Spleen (tissue), 11 donors: ENCODE results near the gene SLIT1. TPM values are rescaled to one million over a fixed set of nuclear protein-coding genes. Genes with fewer than 3 reads are reported as not detected.

Source experiments
- DNase-seq: peaks from one replicate; pipeline ENCODE4 v3.0.0-alpha.2; 2020
- H3K27ac ChIP-seq, 8 donors: fragments of 200-600 bp; sonication (generic) in 7 of 8; 1 replicate in 4 of 8; 2 replicates in 4 of 8; pipeline versions ENCODE4 v1.5.0 to v1.8.0; 2016 to 2021; ENCODE audit warnings: inconsistent platforms in 4 of 8, mild to moderate bottlenecking in 4 of 8, moderate library complexity in 1 of 8
- H3K27me3 ChIP-seq, 7 donors: fragments of 200-600 bp; sonication (generic) in 6 of 7; replicated peaks in 1 of 7; 1 replicate in 4 of 7; 2 replicates in 3 of 7; pipeline versions ENCODE4 v1.5.0 to v1.8.0; 2016 to 2021; ENCODE audit warnings: inconsistent platforms in 3 of 7, mild to moderate bottlenecking in 1 of 7
- H3K36me3 ChIP-seq, 6 donors: fragments of 200-600 bp; sonication (generic) in 5 of 6; 1 replicate in 4 of 6; 2 replicates in 2 of 6; pipeline versions ENCODE4 v1.5.0 to v1.8.0; 2016 to 2021; ENCODE audit warnings: inconsistent platforms in 2 of 6
- H3K4me1 ChIP-seq, 6 donors: fragments of 200-600 bp; sonication (generic) in 5 of 6; 1 replicate in 3 of 6; 2 replicates in 3 of 6; pipeline versions ENCODE4 v1.5.0 to v1.8.0; 2016 to 2021; ENCODE audit warnings: inconsistent platforms in 3 of 6
- H3K4me3 ChIP-seq, 8 donors: fragments of 200-600 bp; sonication (generic) in 7 of 8; 1 replicate in 4 of 8; 2 replicates in 4 of 8; pipeline versions ENCODE4 v1.5.0 to v1.8.0; 2016 to 2021; ENCODE audit warnings: inconsistent platforms in 4 of 8, mild to moderate bottlenecking in 4 of 8, moderate library complexity in 2 of 8
- H3K9me3 ChIP-seq, 8 donors: fragments of 200-600 bp; sonication (generic) in 7 of 8; 1 replicate in 4 of 8; 2 replicates in 4 of 8; pipeline versions ENCODE4 v1.5.0 to v1.8.0; 2016 to 2021; ENCODE audit warnings: inconsistent platforms in 4 of 8
- CTCF ChIP-seq, 11 experiments: fragments of 200-600 bp in 7 of 11; fragments of 450-650 bp in 4 of 11; sonication (generic) in 4 of 11; IDR thresholded peaks in 8 of 11; conservative IDR thresholded peaks in 3 of 11; 1 replicate in 7 of 11; 2 replicates in 4 of 11; pipeline versions ENCODE4 v1.4.0 to v1.8.0; 2016 to 2021; ENCODE audit warnings: antibody characterized with exemption in 11 of 11, inconsistent platforms in 4 of 11, mild to moderate bottlenecking in 1 of 11
- POLR2A ChIP-seq, 3 donors: fragments of 450-650 bp; IDR thresholded peaks; one replicate each; pipeline ENCODE4 v1.5.1; 2017; ENCODE audit warnings: antibody characterized with exemption in 3 of 3, mild to moderate bottlenecking in 1 of 3
- POLR2AphosphoS5 ChIP-seq, 3 donors: sonication (generic); formaldehyde crosslinking; IDR thresholded peaks; one replicate each; pipeline ENCODE4 v1.5.1; 2017; ENCODE audit warnings: antibody characterized with exemption in 3 of 3
- WGBS, 5 donors: extraction: QIAGEN DNeasy Blood & Tissue Kit in 3 of 5; methylation state at CpG; one replicate each; pipeline versions ENCODE4 v1.1.5 to v1.1.7; 2013 to 2018; 5-methylcytosine and 5-hydroxymethylcytosine counted together
- intact Hi-C: fragments of 100-400 bp; cut with DNase I; formaldehyde crosslinking; loops from one replicate; pipeline ENCODE4 v1.15.0; 2023; ENCODE audit warnings: low total_unique reads
- polyA plus RNA-seq, 3 donors: library from polyadenylated mRNA; stranded (reverse); fragments of 200-250 nt; gene quantifications; one replicate each; pipeline ENCODE4 v1.2.1, GENCODE V29; 2013
- total RNA-seq, 7 donors: library from RNA; depleted of rRNA in 3 of 7; stranded (reverse); fragments of >200 nt in 3 of 7; fragmentation: NEBNext Ultra II Directional in 4 of 7; extraction: Animal tissue kit (Norgen Biotek cat#: 25700) in 4 of 7; gene quantifications; one replicate each; pipeline versions ENCODE4 v1.1.0 to v1.2.1, GENCODE V29; 2016 to 2021
- donor health status: healthy with polysubstance abuse.
- donor health status: DM: no; HTN: no; CAD: no; lungs with moderate emphysema.
- donor health status: DM: no; HTN: no; CAD: no.
- donor health status: Bipolar disorder and iron deficiency.
- donor health status: healthy.
- donor health status: DM: no; HTN: no; CAD: no.
- donor health status: DM: yes; HTN: yes; CAD: no.

The SLIT1 gene
- total and polyA plus RNA-seq, 10 donors, result 0.11 to 0.82 (median 0.52) TPM

- no peak for DNase-seq
- no peaks in the 10 kb centered on the region for H3K9me3 ChIP-seq
- WGBS, 5 donors, result 64 to 88% (median 70%) methylated on average over 2 of the region's 2 CpGs
- peaks cover 0 to 31% (median 6%) of the 10 kb centered on the region in 7 donors for H3K27me3 ChIP-seq
- no peak overlapping the region for H3K27ac ChIP-seq
- no peaks in the 10 kb centered on the region for H3K4me1 ChIP-seq
- intact Hi-C loops, result no loop called here
- TF ChIP-seq POLR2A (IDR thresholded peaks at IDR 0.05) (no peak), CTCF (IDR thresholded peaks at IDR 0.05 in 8 of 11, conservative IDR thresholded peaks at IDR 0.05 in 3 of 11) (no peak), POLR2AphosphoS5 (IDR thresholded peaks at IDR 0.05) (no peak)
- H3K4me3 ChIP-seq, result no peak overlapping the region
- H3K36me3 ChIP-seq, result no peaks in the 10 kb centered on the region
Observed at GRCh38 chr10:97115846-97116245, 69.9 kb downstream of the SLIT1 start.

- intact Hi-C loops, result no loop called here
- no peak for TF ChIP-seq CTCF (IDR thresholded peaks at IDR 0.05 in 8 of 11, conservative IDR thresholded peaks at IDR 0.05 in 3 of 11)
- TF ChIP-seq POLR2A (IDR thresholded peaks at IDR 0.05), result no peak
- no peak for TF ChIP-seq POLR2AphosphoS5 (IDR thresholded peaks at IDR 0.05)
- no peak overlapping the region for H3K4me3 ChIP-seq
- H3K27ac ChIP-seq, result no peak overlapping the region
- DNase-seq, result no peak
- no peaks in the 10 kb centered on the region for H3K4me1 ChIP-seq
- H3K27me3 ChIP-seq, result peaks cover 0 to 37% (median 0%) of the 10 kb centered on the region in 7 donors
- no peaks in the 10 kb centered on the region for H3K9me3 ChIP-seq
- 72 to 79% (median 75%) methylated on average over 11 of the region's 11 CpGs for WGBS, 5 donors
- no peaks in the 10 kb centered on the region for H3K36me3 ChIP-seq
Observed at GRCh38 chr10:97111615-97112014, 74.1 kb downstream of the SLIT1 start.

DNA sequence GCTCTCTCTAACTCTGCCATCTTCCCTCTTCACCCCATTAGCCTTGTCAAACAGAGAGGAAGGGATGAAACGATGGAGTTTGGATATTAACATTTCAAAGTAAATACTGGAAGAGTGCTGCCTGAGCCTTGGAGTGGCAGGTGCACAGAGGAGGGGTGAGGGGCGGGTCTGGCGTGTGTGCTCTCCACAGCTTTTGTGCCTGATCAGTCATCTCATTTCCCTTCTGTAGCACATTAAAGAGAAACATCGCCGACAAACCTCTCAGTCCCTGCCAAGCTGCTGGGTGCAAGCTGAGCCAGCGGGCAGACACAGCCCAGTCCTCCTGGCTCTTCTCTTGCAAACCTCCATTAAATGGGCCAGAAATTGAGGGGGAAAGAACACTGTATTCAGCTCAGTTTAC, 76.2 kb downstream of the SLIT1 start:
- Histone ChIP-seq H3K4me1 (no peaks in the 10 kb centered on the region), H3K4me3 (no peak overlapping the region), H3K27ac (no peak overlapping the region), H3K9me3 (no peaks in the 10 kb centered on the region), H3K27me3 (peaks cover 0 to 33% (median 0%) of the 10 kb centered on the region in 7 donors), H3K36me3 (no peaks in the 10 kb centered on the region)
- no peak for TF ChIP-seq POLR2A (IDR thresholded peaks at IDR 0.05)
- TF ChIP-seq POLR2AphosphoS5 (IDR thresholded peaks at IDR 0.05), result no peak
- no peak for TF ChIP-seq CTCF (IDR thresholded peaks at IDR 0.05 in 8 of 11, conservative IDR thresholded peaks at IDR 0.05 in 3 of 11)
- DNase-seq, result no peak
- intact Hi-C loops, result no loop called here
- WGBS, 5 donors, result 32 to 48% (median 41%) methylated on average over 6 of the region's 6 CpGs

DNA sequence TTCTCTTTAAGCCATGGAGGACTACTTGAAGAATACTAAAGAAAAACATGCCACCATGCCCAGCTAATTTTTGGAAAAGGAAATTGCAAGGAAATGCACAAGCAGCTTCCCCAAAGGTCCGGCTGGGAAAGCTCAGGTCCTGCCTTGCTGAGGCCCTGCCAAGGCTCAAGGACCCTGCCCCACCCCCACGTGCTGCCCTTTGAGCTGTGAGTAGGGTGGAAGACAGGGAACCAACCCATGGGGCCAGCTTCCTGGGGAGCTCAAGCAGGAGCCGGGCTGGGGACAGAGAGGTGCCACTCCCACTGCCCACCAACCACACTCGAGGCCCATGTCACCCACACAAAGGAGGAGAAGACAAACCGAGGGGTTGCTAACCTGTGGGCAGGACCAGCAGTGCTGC, 78.2 kb downstream of the SLIT1 start:
- TF ChIP-seq CTCF (IDR thresholded peaks at IDR 0.05 in 8 of 11, conservative IDR thresholded peaks at IDR 0.05 in 3 of 11), result no peak
- TF ChIP-seq POLR2AphosphoS5 (IDR thresholded peaks at IDR 0.05), result no peak
- TF ChIP-seq POLR2A (IDR thresholded peaks at IDR 0.05), result no peak
- no peaks in the 10 kb centered on the region for H3K4me1 ChIP-seq
- DNase-seq, result no peak
- intact Hi-C loops, result no loop called here
- no peaks in the 10 kb centered on the region for H3K36me3 ChIP-seq
- H3K4me3 ChIP-seq, result no peak overlapping the region
- H3K27me3 ChIP-seq, result peaks cover 0 to 33% (median 0%) of the 10 kb centered on the region in 7 donors
- H3K27ac ChIP-seq, result no peak overlapping the region
- 45 to 53% (median 51%) methylated on average over 5 of the region's 5 CpGs for WGBS, 5 donors
- no peaks in the 10 kb centered on the region for H3K9me3 ChIP-seq
